Upper lobe of left lung (tissue), 6 donors: ENCODE results near the gene PSTK. TPM values are rescaled to one million over a fixed set of nuclear protein-coding genes. Genes with fewer than 3 reads are reported as not detected.

Experiments used
- ATAC-seq, 2 donors: fragments of 200-7000 bp; cut with Tn5 transposase; one replicate each; pipeline ENCODE4 v1.9.1; 2022; ENCODE audit warnings: mild to moderate bottlenecking in 2 of 2, moderate library complexity in 2 of 2; ENCODE audit not compliant: low FRiP score in 2 of 2
- DNase-seq, 2 donors: peaks; one replicate each; pipeline ENCODE4 v3.0.0-alpha.2; 2019 to 2020
- H3K27ac ChIP-seq, 4 donors: fragments of 200-600 bp; sonication (generic); one replicate each; pipeline ENCODE4 v1.5.1; 2016 to 2019
- H3K27me3 ChIP-seq, 4 donors: fragments of 200-600 bp; sonication (generic); one replicate each; pipeline ENCODE4 v1.5.1; 2017 to 2019
- H3K36me3 ChIP-seq, 4 donors: fragments of 200-600 bp; sonication (generic); one replicate each; pipeline ENCODE4 v1.5.1; 2016 to 2019
- H3K4me1 ChIP-seq, 4 donors: fragments of 200-600 bp; sonication (generic); one replicate each; pipeline ENCODE4 v1.5.1; 2018 to 2019
- H3K4me3 ChIP-seq, 4 donors: fragments of 200-600 bp; sonication (generic); one replicate each; pipeline ENCODE4 v1.5.1; 2017 to 2019; ENCODE audit warnings: mild to moderate bottlenecking in 2 of 4, moderate library complexity in 1 of 4
- H3K9me3 ChIP-seq, 4 donors: fragments of 200-600 bp; sonication (generic); one replicate each; pipeline ENCODE4 v1.5.1; 2018 to 2019
- CTCF ChIP-seq, 6 experiments: fragments of 450-650 bp in 4 of 6; fragments of 200-600 bp in 2 of 6; sonication (generic) in 2 of 6; IDR thresholded peaks; one replicate each; pipeline ENCODE4 v1.5.1; 2016 to 2019; ENCODE audit warnings: antibody characterized with exemption in 6 of 6
- EP300 ChIP-seq, 4 donors: sonication (generic); formaldehyde crosslinking; IDR thresholded peaks; one replicate each; pipeline ENCODE4 v1.5.1; 2017; ENCODE audit warnings: antibody characterized with exemption in 4 of 4, control low read depth in 2 of 4
- POLR2A ChIP-seq, 4 donors: fragments of 450-650 bp; IDR thresholded peaks; one replicate each; pipeline ENCODE4 v1.5.1; 2016 to 2017; ENCODE audit warnings: antibody characterized with exemption in 4 of 4, mild to moderate bottlenecking in 2 of 4
- POLR2AphosphoS5 ChIP-seq, 2 donors: sonication (generic); formaldehyde crosslinking; IDR thresholded peaks; one replicate each; pipeline ENCODE4 v1.5.1; 2017; ENCODE audit warnings: antibody characterized with exemption in 2 of 2
- WGBS, 2 donors: methylation state at CpG; one replicate each; pipeline ENCODE4 v1.1.5; 2017 to 2018; 5-methylcytosine and 5-hydroxymethylcytosine counted together
- total RNA-seq, 6 donors: library from RNA; depleted of rRNA in 4 of 6; stranded (reverse); fragments of >200 nt in 4 of 6; gene quantifications; one replicate each; pipeline versions ENCODE4 v1.1.0 to v1.2.1, GENCODE V29; 2016 to 2021
- donor health status: DM: no; HTN: no; CAD: no; lungs with moderate emphysema.
- donor health status: DM: no; HTN: yes; CAD: no; lungs with severe emphysema.

Gene PSTK
- total RNA-seq, 6 donors from 2014 or later = 1.4 to 6.2 (median 3.7) TPM

- H3K4me1 ChIP-seq = peaks cover 1 to 4% (median 2%) of the 10 kb centered on the region in 4 donors
- ATAC-seq (no peak), DNase-seq (no peak)
- TF ChIP-seq POLR2A (IDR thresholded peaks at IDR 0.05) = no peak
- TF ChIP-seq EP300 (IDR thresholded peaks at IDR 0.05) = no peak
- no peak for TF ChIP-seq POLR2AphosphoS5 (IDR thresholded peaks at IDR 0.05)
- no peak for TF ChIP-seq CTCF (IDR thresholded peaks at IDR 0.05)
- H3K4me3 ChIP-seq = no peak overlapping the region
- no peaks in the 10 kb centered on the region for H3K27me3 ChIP-seq
- H3K27ac ChIP-seq = no peak overlapping the region
- no peaks in the 10 kb centered on the region for H3K36me3 ChIP-seq
- WGBS, 2 donors = 68 to 74% methylated on average over 3 of the region's 3 CpGs
- no peaks in the 10 kb centered on the region for H3K9me3 ChIP-seq
These were observed 5.6 kb upstream of the PSTK start for GRCh38 chr10:122974543-122975064.

GRCh38 chr10:122981066-122981464 lies 864 bp downstream of the PSTK start:
- WGBS, 2 donors = 30 to 39% methylated on average over 4 of the region's 4 CpGs
- Histone ChIP-seq H3K27me3 (no peaks in the 10 kb centered on the region), H3K4me3 (peak overlapping the region in 3 of 4 donors; percentile 68 to 90 (median 75)), H3K36me3 (peaks cover 0 to 4% (median 0%) of the 10 kb centered on the region in 4 donors), H3K27ac (peak overlapping the region in 1 of 4 donors; percentile 96), H3K4me1 (peaks cover 10 to 16% (median 13%) of the 10 kb centered on the region in 4 donors), H3K9me3 (no peaks in the 10 kb centered on the region)
- peak in 1 of 2 donors; percentile 20 for ATAC-seq
- DNase-seq = no peak
- TF ChIP-seq EP300 (IDR thresholded peaks at IDR 0.05) = no peak
- TF ChIP-seq POLR2AphosphoS5 (IDR thresholded peaks at IDR 0.05) = no peak
- peak in 5 of 6 experiments; percentile 8 to 49 (median 22) for TF ChIP-seq CTCF (IDR thresholded peaks at IDR 0.05)
- TF ChIP-seq POLR2A (IDR thresholded peaks at IDR 0.05) = no peak

- H3K36me3 ChIP-seq = peaks cover 0 to 4% (median 0%) of the 10 kb centered on the region in 4 donors
- no peaks in the 10 kb centered on the region for H3K27me3 ChIP-seq
- DNase-seq (no peak), ATAC-seq (no peak)
- H3K4me1 ChIP-seq = peaks cover 10 to 16% (median 13%) of the 10 kb centered on the region in 4 donors
- no peak overlapping the region for H3K4me3 ChIP-seq
- no peaks in the 10 kb centered on the region for H3K9me3 ChIP-seq
- TF ChIP-seq POLR2AphosphoS5 (IDR thresholded peaks at IDR 0.05) (no peak), EP300 (IDR thresholded peaks at IDR 0.05) (no peak), CTCF (IDR thresholded peaks at IDR 0.05) (no peak), POLR2A (IDR thresholded peaks at IDR 0.05) (no peak)
- 94 to 95% methylated on average over 6 of the region's 6 CpGs for WGBS, 2 donors
- no peak overlapping the region for H3K27ac ChIP-seq
These were observed 3.7 kb downstream of the PSTK start for GRCh38 chr10:122983898-122984297.

GRCh38 chr10:122984708-122985107 lies 4.5 kb downstream of the PSTK start:
- Histone ChIP-seq H3K27me3 (no peaks in the 10 kb centered on the region), H3K4me3 (no peak overlapping the region), H3K4me1 (peaks cover 7 to 11% (median 10%) of the 10 kb centered on the region in 4 donors), H3K36me3 (peaks cover 0 to 4% (median 0%) of the 10 kb centered on the region in 4 donors), H3K27ac (no peak overlapping the region), H3K9me3 (no peaks in the 10 kb centered on the region)
- DNase-seq = no peak
- WGBS, 2 donors = 91 to 98% methylated on average over 2 of the region's 2 CpGs
- ATAC-seq = no peak
- no peak for TF ChIP-seq EP300 (IDR thresholded peaks at IDR 0.05)
- no peak for TF ChIP-seq CTCF (IDR thresholded peaks at IDR 0.05)
- TF ChIP-seq POLR2A (IDR thresholded peaks at IDR 0.05) = no peak
- TF ChIP-seq POLR2AphosphoS5 (IDR thresholded peaks at IDR 0.05) = no peak

GRCh38 chr10:122986335-122986734 lies 6.1 kb downstream of the PSTK start:
- TF ChIP-seq CTCF (IDR thresholded peaks at IDR 0.05) (no peak), POLR2A (IDR thresholded peaks at IDR 0.05) (no peak), EP300 (IDR thresholded peaks at IDR 0.05) (no peak), POLR2AphosphoS5 (IDR thresholded peaks at IDR 0.05) (no peak)
- H3K36me3 ChIP-seq = peaks cover 0 to 7% (median 2%) of the 10 kb centered on the region in 4 donors
- 85 to 86% methylated on average over 6 of the region's 6 CpGs for WGBS, 2 donors
- ATAC-seq = no peak
- peaks cover 0 to under 1% (median 0%) of the 10 kb centered on the region in 4 donors for H3K4me1 ChIP-seq
- no peaks in the 10 kb centered on the region for H3K9me3 ChIP-seq
- no peak overlapping the region for H3K27ac ChIP-seq
- no peak overlapping the region for H3K4me3 ChIP-seq
- no peaks in the 10 kb centered on the region for H3K27me3 ChIP-seq
- DNase-seq = no peak
